HL-60 (cell line): ENCODE results near the gene NDUFA11.

Experiments used
- POLR2AphosphoS5 ChIP-seq: IDR thresholded peaks from 2 replicates; pipeline ENCODE4 v1.6.1; 2012; ENCODE audit warnings: low read depth
- TF ChIP-seq, protein P1 (sequence below): IDR thresholded peaks from one replicate; pipeline ENCODE4 v1.5.1; 2011; ENCODE audit warnings: low read length, control low read depth, inconsistent platforms; ENCODE audit not compliant: insufficient read depth

GRCh38 chr19:5929625-5930024, 26.0 kb upstream of the NDUFA11 start:
- no peak for TF ChIP-seq POLR2AphosphoS5
- TF ChIP-seq, protein P1, sequence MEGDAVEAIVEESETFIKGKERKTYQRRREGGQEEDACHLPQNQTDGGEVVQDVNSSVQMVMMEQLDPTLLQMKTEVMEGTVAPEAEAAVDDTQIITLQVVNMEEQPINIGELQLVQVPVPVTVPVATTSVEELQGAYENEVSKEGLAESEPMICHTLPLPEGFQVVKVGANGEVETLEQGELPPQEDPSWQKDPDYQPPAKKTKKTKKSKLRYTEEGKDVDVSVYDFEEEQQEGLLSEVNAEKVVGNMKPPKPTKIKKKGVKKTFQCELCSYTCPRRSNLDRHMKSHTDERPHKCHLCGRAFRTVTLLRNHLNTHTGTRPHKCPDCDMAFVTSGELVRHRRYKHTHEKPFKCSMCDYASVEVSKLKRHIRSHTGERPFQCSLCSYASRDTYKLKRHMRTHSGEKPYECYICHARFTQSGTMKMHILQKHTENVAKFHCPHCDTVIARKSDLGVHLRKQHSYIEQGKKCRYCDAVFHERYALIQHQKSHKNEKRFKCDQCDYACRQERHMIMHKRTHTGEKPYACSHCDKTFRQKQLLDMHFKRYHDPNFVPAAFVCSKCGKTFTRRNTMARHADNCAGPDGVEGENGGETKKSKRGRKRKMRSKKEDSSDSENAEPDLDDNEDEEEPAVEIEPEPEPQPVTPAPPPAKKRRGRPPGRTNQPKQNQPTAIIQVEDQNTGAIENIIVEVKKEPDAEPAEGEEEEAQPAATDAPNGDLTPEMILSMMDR, result no peak
